ENCODE data around the gene PDE1C. TPM values are rescaled to one million over a fixed set of nuclear protein-coding genes. Genes with fewer than 3 reads are reported as not detected.

Gene PDE1C
- total RNA-seq, 5 donors from 2014 or later (not counting 1 experiment from before 2014, with no cell fraction given) = not detected

- no peak overlapping the region for H3K4me3 ChIP-seq (ENCODE audit: control insufficient read depth in 1 of 2, extremely low read depth in 1 of 2, low read length in 1 of 2)
- H3K27me3 ChIP-seq (replicated peaks in 1 of 2; ENCODE audit: control insufficient read depth in 2 of 2, extremely low read depth in 1 of 2, insufficient read depth in 2 of 2, low read length in 1 of 2) = peaks cover 0 to 2% of the 10 kb centered on the region in 2 experiments
- POLR2A ChIA-PET = no interaction called here
- Mint-ChIP-seq H3K27me3 (no peaks in the 10 kb centered on the region), H3K36me3 (no peaks in the 10 kb centered on the region), H3K27ac (no peak overlapping the region), H3K9me3 (peaks cover 0 to 8% (median 0%) of the 10 kb centered on the region in 3 donors), H3K4me3 (no peak overlapping the region), H3K4me1 (no peaks in the 10 kb centered on the region)
- H3K9me3 ChIP-seq = no peaks in the 10 kb centered on the region
- CTCF ChIA-PET = no interaction called here
- no peaks in the 10 kb centered on the region for H3K4me1 ChIP-seq (ENCODE audit: control insufficient read depth in 1 of 2, extremely low read depth in 1 of 2, insufficient read depth in 2 of 2, low read length in 2 of 2)
- DNase-seq = no peak
- 73% methylated on average over 5 of the region's 5 CpGs for WGBS (ENCODE audit: insufficient coverage)
- no peak for ATAC-seq (replicated peaks in 1 of 4)
- H3K27ac ChIP-seq (ENCODE audit: low read length) = no peak overlapping the region
- H3K36me3 ChIP-seq (ENCODE audit: control insufficient read depth in 2 of 2, extremely low read depth in 1 of 2, insufficient read depth in 1 of 2, low read length in 1 of 2) = no peaks in the 10 kb centered on the region
Measured at GRCh38 chr7:32062150-32062549, 8.1 kb downstream of the PDE1C start.

- H3K36me3 Mint-ChIP-seq = no peaks in the 10 kb centered on the region
- H3K4me1 Mint-ChIP-seq = no peaks in the 10 kb centered on the region
- WGBS (ENCODE audit: insufficient coverage) = 73% methylated on average over 3 of the region's 3 CpGs
- H3K27ac ChIP-seq (ENCODE audit: low read length) = no peak overlapping the region
- H3K9me3 Mint-ChIP-seq = peaks cover 0 to 8% (median 0%) of the 10 kb centered on the region in 3 donors
- H3K4me3 Mint-ChIP-seq = no peak overlapping the region
- H3K27ac Mint-ChIP-seq = no peak overlapping the region
- H3K9me3 ChIP-seq = no peaks in the 10 kb centered on the region
- DNase-seq (no peak), ATAC-seq (replicated peaks in 1 of 4) (no peak)
- ChIA-PET POLR2A (no interaction called here), CTCF (no interaction called here)
- H3K4me3 ChIP-seq (ENCODE audit: control insufficient read depth in 1 of 2, extremely low read depth in 1 of 2, low read length in 1 of 2) = no peak overlapping the region
- H3K4me1 ChIP-seq (ENCODE audit: control insufficient read depth in 1 of 2, extremely low read depth in 1 of 2, insufficient read depth in 2 of 2, low read length in 2 of 2) = no peaks in the 10 kb centered on the region
- no peaks in the 10 kb centered on the region for H3K36me3 ChIP-seq (ENCODE audit: control insufficient read depth in 2 of 2, extremely low read depth in 1 of 2, insufficient read depth in 1 of 2, low read length in 1 of 2)
- H3K27me3 Mint-ChIP-seq = no peaks in the 10 kb centered on the region
- H3K27me3 ChIP-seq (replicated peaks in 1 of 2; ENCODE audit: control insufficient read depth in 2 of 2, extremely low read depth in 1 of 2, insufficient read depth in 2 of 2, low read length in 1 of 2) = peaks cover 0 to 2% of the 10 kb centered on the region in 2 experiments
Measured at GRCh38 chr7:32061346-32061745, 8.9 kb downstream of the PDE1C start.

GRCh38 chr7:32059289-32060011 is 10.8 kb downstream of the PDE1C start:
- CTCF ChIA-PET = no interaction called here
- no peak overlapping the region for H3K4me3 ChIP-seq (ENCODE audit: control insufficient read depth in 1 of 2, extremely low read depth in 1 of 2, low read length in 1 of 2)
- Mint-ChIP-seq H3K27ac (no peak overlapping the region), H3K36me3 (no peaks in the 10 kb centered on the region), H3K9me3 (peaks cover 0 to 8% (median 5%) of the 10 kb centered on the region in 3 donors), H3K4me3 (no peak overlapping the region), H3K4me1 (no peaks in the 10 kb centered on the region), H3K27me3 (no peaks in the 10 kb centered on the region)
- H3K4me1 ChIP-seq (ENCODE audit: control insufficient read depth in 1 of 2, extremely low read depth in 1 of 2, insufficient read depth in 2 of 2, low read length in 2 of 2) = no peaks in the 10 kb centered on the region
- no peak overlapping the region for H3K27ac ChIP-seq (ENCODE audit: low read length)
- ATAC-seq (replicated peaks in 1 of 4) (no peak), DNase-seq (no peak)
- POLR2A ChIA-PET = no interaction called here
- no peaks in the 10 kb centered on the region for H3K36me3 ChIP-seq (ENCODE audit: control insufficient read depth in 2 of 2, extremely low read depth in 1 of 2, insufficient read depth in 1 of 2, low read length in 1 of 2)
- H3K27me3 ChIP-seq (replicated peaks in 1 of 2; ENCODE audit: control insufficient read depth in 2 of 2, extremely low read depth in 1 of 2, insufficient read depth in 2 of 2, low read length in 1 of 2) = peaks cover 0 to 2% of the 10 kb centered on the region in 2 experiments
- H3K9me3 ChIP-seq = no peaks in the 10 kb centered on the region
- WGBS (ENCODE audit: insufficient coverage) = 95% methylated on average over 2 of the region's 6 CpGs

GRCh38 chr7:32058002-32058401 is 12.2 kb downstream of the PDE1C start:
- WGBS (ENCODE audit: insufficient coverage) = 100% methylated on average over 4 of the region's 5 CpGs
- ATAC-seq (replicated peaks in 1 of 4) (no peak), DNase-seq (no peak)
- Mint-ChIP-seq H3K4me1 (no peaks in the 10 kb centered on the region), H3K4me3 (no peak overlapping the region), H3K27me3 (no peaks in the 10 kb centered on the region), H3K36me3 (no peaks in the 10 kb centered on the region), H3K27ac (no peak overlapping the region), H3K9me3 (peaks cover 2 to 5% (median 4%) of the 10 kb centered on the region in 3 donors)
- Histone ChIP-seq H3K9me3 (no peaks in the 10 kb centered on the region), H3K4me3 (ENCODE audit: control insufficient read depth in 1 of 2, extremely low read depth in 1 of 2, low read length in 1 of 2) (no peak overlapping the region), H3K4me1 (ENCODE audit: control insufficient read depth in 1 of 2, extremely low read depth in 1 of 2, insufficient read depth in 2 of 2, low read length in 2 of 2) (no peaks in the 10 kb centered on the region), H3K36me3 (ENCODE audit: control insufficient read depth in 2 of 2, extremely low read depth in 1 of 2, insufficient read depth in 1 of 2, low read length in 1 of 2) (no peaks in the 10 kb centered on the region), H3K27me3 (replicated peaks in 1 of 2; ENCODE audit: control insufficient read depth in 2 of 2, extremely low read depth in 1 of 2, insufficient read depth in 2 of 2, low read length in 1 of 2) (peaks cover 0 to 2% of the 10 kb centered on the region in 2 experiments), H3K27ac (ENCODE audit: low read length) (no peak overlapping the region)
- ChIA-PET CTCF (no interaction called here), POLR2A (no interaction called here)

- POLR2A ChIA-PET = no interaction called here
- Mint-ChIP-seq H3K9me3 (peaks cover 0 to 5% (median 2%) of the 10 kb centered on the region in 3 donors), H3K27me3 (no peaks in the 10 kb centered on the region), H3K4me1 (no peaks in the 10 kb centered on the region), H3K36me3 (no peaks in the 10 kb centered on the region), H3K27ac (no peak overlapping the region), H3K4me3 (no peak overlapping the region)
- Histone ChIP-seq H3K4me3 (ENCODE audit: control insufficient read depth in 1 of 2, extremely low read depth in 1 of 2, low read length in 1 of 2) (no peak overlapping the region), H3K27me3 (replicated peaks in 1 of 2; ENCODE audit: control insufficient read depth in 2 of 2, extremely low read depth in 1 of 2, insufficient read depth in 2 of 2, low read length in 1 of 2) (peaks cover 0 to 2% of the 10 kb centered on the region in 2 experiments), H3K4me1 (ENCODE audit: control insufficient read depth in 1 of 2, extremely low read depth in 1 of 2, insufficient read depth in 2 of 2, low read length in 2 of 2) (no peaks in the 10 kb centered on the region), H3K9me3 (no peaks in the 10 kb centered on the region), H3K36me3 (ENCODE audit: control insufficient read depth in 2 of 2, extremely low read depth in 1 of 2, insufficient read depth in 1 of 2, low read length in 1 of 2) (no peaks in the 10 kb centered on the region), H3K27ac (ENCODE audit: low read length) (no peak overlapping the region)
- WGBS (ENCODE audit: insufficient coverage) = no CpG with 5 or more reads among the region's 1 CpG
- DNase-seq (no peak), ATAC-seq (replicated peaks in 1 of 4) (no peak)
- CTCF ChIA-PET = no interaction called here
Measured at GRCh38 chr7:32056767-32057166, 13.4 kb downstream of the PDE1C start.

GRCh38 chr7:32053204-32053603 is 17.0 kb downstream of the PDE1C start:
- Histone ChIP-seq H3K4me1 (ENCODE audit: control insufficient read depth in 1 of 2, extremely low read depth in 1 of 2, insufficient read depth in 2 of 2, low read length in 2 of 2) (no peaks in the 10 kb centered on the region), H3K9me3 (no peaks in the 10 kb centered on the region), H3K4me3 (ENCODE audit: control insufficient read depth in 1 of 2, extremely low read depth in 1 of 2, low read length in 1 of 2) (no peak overlapping the region), H3K27ac (ENCODE audit: low read length) (no peak overlapping the region), H3K27me3 (replicated peaks in 1 of 2; ENCODE audit: control insufficient read depth in 2 of 2, extremely low read depth in 1 of 2, insufficient read depth in 2 of 2, low read length in 1 of 2) (no peaks in the 10 kb centered on the region), H3K36me3 (ENCODE audit: control insufficient read depth in 2 of 2, extremely low read depth in 1 of 2, insufficient read depth in 1 of 2, low read length in 1 of 2) (no peaks in the 10 kb centered on the region)
- Mint-ChIP-seq H3K4me3 (no peak overlapping the region), H3K4me1 (no peaks in the 10 kb centered on the region), H3K27me3 (no peaks in the 10 kb centered on the region), H3K9me3 (peaks cover 2 to 5% (median 2%) of the 10 kb centered on the region in 3 donors), H3K27ac (no peak overlapping the region), H3K36me3 (no peaks in the 10 kb centered on the region)
- DNase-seq (no peak), ATAC-seq (replicated peaks in 1 of 4) (no peak)
- ChIA-PET POLR2A (no interaction called here), CTCF (no interaction called here)
- 78% methylated on average over 2 of the region's 3 CpGs for WGBS (ENCODE audit: insufficient coverage)

GRCh38 chr7:32051128-32051527 is 19.1 kb downstream of the PDE1C start:
- Histone ChIP-seq H3K27ac (ENCODE audit: low read length) (no peak overlapping the region), H3K36me3 (ENCODE audit: control insufficient read depth in 2 of 2, extremely low read depth in 1 of 2, insufficient read depth in 1 of 2, low read length in 1 of 2) (no peaks in the 10 kb centered on the region), H3K27me3 (replicated peaks in 1 of 2; ENCODE audit: control insufficient read depth in 2 of 2, extremely low read depth in 1 of 2, insufficient read depth in 2 of 2, low read length in 1 of 2) (no peaks in the 10 kb centered on the region), H3K9me3 (no peaks in the 10 kb centered on the region), H3K4me1 (ENCODE audit: control insufficient read depth in 1 of 2, extremely low read depth in 1 of 2, insufficient read depth in 2 of 2, low read length in 2 of 2) (no peaks in the 10 kb centered on the region), H3K4me3 (ENCODE audit: control insufficient read depth in 1 of 2, extremely low read depth in 1 of 2, low read length in 1 of 2) (no peak overlapping the region)
- DNase-seq = no peak
- 100% methylated on average over 4 of the region's 5 CpGs for WGBS (ENCODE audit: insufficient coverage)
- H3K27ac Mint-ChIP-seq = no peak overlapping the region
- ATAC-seq (replicated peaks in 1 of 4) = no peak
- CTCF ChIA-PET = no interaction called here
- POLR2A ChIA-PET = no interaction called here
- H3K27me3 Mint-ChIP-seq = no peaks in the 10 kb centered on the region
- no peaks in the 10 kb centered on the region for H3K36me3 Mint-ChIP-seq
- no peaks in the 10 kb centered on the region for H3K4me1 Mint-ChIP-seq
- H3K4me3 Mint-ChIP-seq = no peak overlapping the region
- peaks cover 2 to 5% (median 4%) of the 10 kb centered on the region in 3 donors for H3K9me3 Mint-ChIP-seq
